SK-N-SH treated with all-trans-retinoic acid at 6 μM for 48 hours (cell line): ENCODE measurements around the gene TMEM169.

Experiments
- ATAC-seq: fragments of 200-7000 bp; cut with Tn5 transposase; 3 replicates; pipeline ENCODE4 v1.9.1; 2020; ENCODE audit warnings: mild to moderate bottlenecking, moderate library complexity
- ARNTL ChIP-seq: fragments of 450-650 bp; formaldehyde crosslinking; IDR thresholded peaks from 2 replicates; pipeline ENCODE4 v1.5.0; 2020; ENCODE audit warnings: low read depth, mild to moderate bottlenecking, moderate library complexity, borderline replicate concordance
- CSRNP3 ChIP-seq: fragments of 250-450 bp; sonication (Bioruptor Pico); IDR thresholded peaks from 2 replicates; pipeline ENCODE4 v1.5.1; 2021; ENCODE audit warnings: mild to moderate bottlenecking, moderate library complexity
- ZFP3 ChIP-seq: fragments of 250-450 bp; sonication (Bioruptor Pico); IDR thresholded peaks from 2 replicates; pipeline ENCODE4 v1.5.0; 2020; ENCODE audit warnings: mild to moderate bottlenecking, moderate library complexity

TMEM169 gene

GRCh38 chr2:216151313-216152025, 69.8 kb downstream of the TMEM169 start:
- peak; percentile 49 for ATAC-seq
- TF ChIP-seq ZFP3 (CRISPR knock-in tag) (no peak), ARNTL (CRISPR knock-in tag) (no peak), CSRNP3 (CRISPR knock-in tag) (no peak)
- TF ChIP-seq, all 23 proteins: peak for 0
